Suprapubic skin (tissue), 4 donors: ENCODE measurements around the gene PLA2G4C. TPM values are rescaled to one million over a fixed set of nuclear protein-coding genes. Genes with fewer than 3 reads are reported as not detected.

Experiments used
- DNase-seq, 2 donors: peaks; one replicate each; pipeline ENCODE4 v3.0.0-alpha.2; 2019; ENCODE audit warnings: low spot score in 2 of 2
- H3K27ac ChIP-seq: fragments of 200-600 bp; sonication (generic); one replicate; pipeline ENCODE4 v1.5.1; 2019
- H3K27me3 ChIP-seq: fragments of 200-600 bp; sonication (generic); one replicate; pipeline ENCODE4 v1.5.1; 2019
- H3K36me3 ChIP-seq: fragments of 200-600 bp; sonication (generic); one replicate; pipeline ENCODE4 v1.5.1; 2019
- H3K4me1 ChIP-seq: fragments of 200-600 bp; sonication (generic); one replicate; pipeline ENCODE4 v1.5.1; 2019
- H3K4me3 ChIP-seq: fragments of 200-600 bp; sonication (generic); one replicate; pipeline ENCODE4 v1.5.1; 2019; ENCODE audit warnings: mild to moderate bottlenecking
- H3K9me3 ChIP-seq: fragments of 200-600 bp; sonication (generic); one replicate; pipeline ENCODE4 v1.5.1; 2019
- EP300 ChIP-seq: sonication (generic); formaldehyde crosslinking; IDR thresholded peaks from one replicate; pipeline ENCODE4 v1.6.1; 2017; ENCODE audit warnings: antibody characterized with exemption
- POLR2A ChIP-seq, 2 donors: fragments of 450-650 bp; IDR thresholded peaks; one replicate each; pipeline ENCODE4 v1.6.1; 2017; ENCODE audit warnings: antibody characterized with exemption in 2 of 2, mild to moderate bottlenecking in 2 of 2, moderate library complexity in 2 of 2
- POLR2AphosphoS5 ChIP-seq, 3 donors: sonication (generic); formaldehyde crosslinking; IDR thresholded peaks; one replicate each; pipeline ENCODE4 v1.6.1; 2017; ENCODE audit warnings: antibody characterized with exemption in 3 of 3
- WGBS: methylation state at CpG from one replicate; pipeline ENCODE4 v1.1.5; 2018; 5-methylcytosine and 5-hydroxymethylcytosine counted together
- total RNA-seq, 4 donors: library from RNA; depleted of rRNA; stranded (reverse); fragments of >200 nt; gene quantifications; one replicate each; pipeline ENCODE4 v1.1.0, GENCODE V29; 2016
- TF ChIP-seq, protein P1 (sequence below), 2 donors: fragments of 200-600 bp in 1 of 2; fragments of 450-650 bp in 1 of 2; sonication (generic) in 1 of 2; IDR thresholded peaks; one replicate each; pipeline ENCODE4 v1.5.1; 2016 to 2019; ENCODE audit warnings: antibody characterized with exemption in 2 of 2, mild to moderate bottlenecking in 1 of 2, moderate library complexity in 1 of 2

Gene PLA2G4C
- total RNA-seq, 4 donors from 2014 or later = 1.4 to 9.1 (median 5.7) TPM

DNA sequence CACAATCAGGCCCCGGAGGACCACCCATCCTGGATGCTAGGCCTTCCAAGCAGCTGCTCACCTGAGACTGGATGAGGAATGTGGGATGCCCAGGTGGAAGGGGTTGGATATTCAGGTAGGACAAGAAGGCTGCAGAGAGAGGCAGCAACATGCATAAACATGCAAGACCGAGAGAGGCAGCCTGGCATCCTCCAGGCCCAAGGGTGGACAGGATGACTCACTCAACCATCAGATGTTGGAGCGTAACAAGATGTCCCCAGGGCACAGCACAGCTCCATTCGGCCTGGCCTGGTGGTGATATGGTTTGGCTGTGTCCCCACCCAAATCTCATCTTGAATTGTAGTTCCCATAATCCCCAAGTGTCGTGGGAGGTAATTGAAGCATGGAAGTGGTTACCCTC lies 56.8 kb downstream of the PLA2G4C start:
- TF ChIP-seq POLR2AphosphoS5 (IDR thresholded peaks at IDR 0.05) (no peak), EP300 (no peak), POLR2A (IDR thresholded peaks at IDR 0.05) (no peak)
- TF ChIP-seq, protein P1, sequence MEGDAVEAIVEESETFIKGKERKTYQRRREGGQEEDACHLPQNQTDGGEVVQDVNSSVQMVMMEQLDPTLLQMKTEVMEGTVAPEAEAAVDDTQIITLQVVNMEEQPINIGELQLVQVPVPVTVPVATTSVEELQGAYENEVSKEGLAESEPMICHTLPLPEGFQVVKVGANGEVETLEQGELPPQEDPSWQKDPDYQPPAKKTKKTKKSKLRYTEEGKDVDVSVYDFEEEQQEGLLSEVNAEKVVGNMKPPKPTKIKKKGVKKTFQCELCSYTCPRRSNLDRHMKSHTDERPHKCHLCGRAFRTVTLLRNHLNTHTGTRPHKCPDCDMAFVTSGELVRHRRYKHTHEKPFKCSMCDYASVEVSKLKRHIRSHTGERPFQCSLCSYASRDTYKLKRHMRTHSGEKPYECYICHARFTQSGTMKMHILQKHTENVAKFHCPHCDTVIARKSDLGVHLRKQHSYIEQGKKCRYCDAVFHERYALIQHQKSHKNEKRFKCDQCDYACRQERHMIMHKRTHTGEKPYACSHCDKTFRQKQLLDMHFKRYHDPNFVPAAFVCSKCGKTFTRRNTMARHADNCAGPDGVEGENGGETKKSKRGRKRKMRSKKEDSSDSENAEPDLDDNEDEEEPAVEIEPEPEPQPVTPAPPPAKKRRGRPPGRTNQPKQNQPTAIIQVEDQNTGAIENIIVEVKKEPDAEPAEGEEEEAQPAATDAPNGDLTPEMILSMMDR (IDR thresholded peaks at IDR 0.05) = no peak
- Histone ChIP-seq H3K4me1 (no peaks in the 10 kb centered on the region), H3K27ac (no peak overlapping the region), H3K27me3 (no peaks in the 10 kb centered on the region), H3K9me3 (no peaks in the 10 kb centered on the region), H3K36me3 (no peaks in the 10 kb centered on the region), H3K4me3 (no peak overlapping the region)
- no peak for DNase-seq
- WGBS = 58% methylated on average over 5 of the region's 5 CpGs

DNA sequence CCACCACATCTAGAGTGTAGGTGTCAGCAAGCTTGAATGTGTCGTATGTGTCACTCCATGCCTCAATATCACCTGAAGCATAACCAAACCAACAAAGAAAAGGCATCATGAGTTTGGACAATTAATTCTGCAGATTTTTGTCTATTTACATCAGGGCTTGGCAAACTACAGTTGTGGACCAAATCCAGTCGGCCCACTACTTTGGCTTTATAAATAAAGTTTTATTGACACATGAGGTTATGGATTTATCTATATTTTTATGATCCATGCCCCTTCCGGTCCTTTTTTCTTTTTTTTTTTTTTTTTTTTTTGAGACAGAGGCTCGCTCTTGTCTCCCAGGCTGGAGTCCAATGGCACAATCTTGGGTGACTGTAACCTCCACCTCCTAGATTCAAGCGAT lies 57.5 kb downstream of the PLA2G4C start:
- Histone ChIP-seq H3K4me3 (no peak overlapping the region), H3K27me3 (no peaks in the 10 kb centered on the region), H3K4me1 (no peaks in the 10 kb centered on the region), H3K27ac (no peak overlapping the region), H3K9me3 (no peaks in the 10 kb centered on the region), H3K36me3 (peaks cover 3% of the 10 kb centered on the region)
- WGBS = 90% methylated on average over 5 of the region's 5 CpGs
- DNase-seq = no peak
- TF ChIP-seq EP300 (no peak), POLR2A (IDR thresholded peaks at IDR 0.05) (no peak), POLR2AphosphoS5 (IDR thresholded peaks at IDR 0.05) (no peak)
- TF ChIP-seq, protein P1 (IDR thresholded peaks at IDR 0.05) = no peak

DNA sequence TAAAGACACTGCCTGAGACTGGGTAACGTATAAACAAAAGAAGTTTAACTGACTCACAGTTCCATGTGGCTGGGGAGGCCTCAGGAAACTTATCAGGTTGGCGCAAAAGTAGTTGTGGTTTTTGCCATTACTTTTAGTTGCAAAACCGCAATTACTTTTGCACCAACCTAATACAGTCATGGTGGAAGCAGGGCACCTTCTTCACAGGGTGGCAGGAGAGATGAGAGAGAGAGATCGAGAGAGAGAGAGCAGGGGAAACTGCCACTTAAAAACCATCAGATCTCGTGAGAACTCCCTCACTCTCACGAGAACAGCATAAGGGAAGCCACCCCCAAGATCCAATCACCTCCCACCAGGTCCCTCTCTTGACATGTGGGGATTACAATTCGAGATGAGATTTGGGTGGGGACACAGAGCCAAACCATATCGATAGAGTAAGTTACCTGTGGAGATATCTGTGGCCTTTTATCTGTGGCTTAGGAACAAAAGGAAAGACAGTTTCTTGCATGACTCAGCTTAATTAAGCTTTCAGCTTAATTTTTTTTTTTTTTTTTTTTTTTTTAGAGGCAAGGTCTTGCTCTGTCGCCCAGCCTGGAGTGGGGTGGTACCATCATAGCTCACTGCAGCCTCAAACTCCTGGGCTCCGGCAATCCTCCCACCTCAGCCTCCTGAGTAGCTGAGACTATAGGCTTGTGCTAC lies 59.1 kb downstream of the PLA2G4C start:
- peaks cover 7% of the 10 kb centered on the region for H3K36me3 ChIP-seq
- WGBS = 90% methylated on average over 10 of the region's 10 CpGs
- TF ChIP-seq, protein P1 (IDR thresholded peaks at IDR 0.05) = no peak
- TF ChIP-seq EP300 = no peak
- TF ChIP-seq POLR2A (IDR thresholded peaks at IDR 0.05) = no peak
- TF ChIP-seq POLR2AphosphoS5 (IDR thresholded peaks at IDR 0.05) = no peak
- no peak overlapping the region for H3K4me3 ChIP-seq
- no peaks in the 10 kb centered on the region for H3K9me3 ChIP-seq
- H3K4me1 ChIP-seq = no peaks in the 10 kb centered on the region
- H3K27me3 ChIP-seq = no peaks in the 10 kb centered on the region
- H3K27ac ChIP-seq = no peak overlapping the region
- DNase-seq = no peak

DNA sequence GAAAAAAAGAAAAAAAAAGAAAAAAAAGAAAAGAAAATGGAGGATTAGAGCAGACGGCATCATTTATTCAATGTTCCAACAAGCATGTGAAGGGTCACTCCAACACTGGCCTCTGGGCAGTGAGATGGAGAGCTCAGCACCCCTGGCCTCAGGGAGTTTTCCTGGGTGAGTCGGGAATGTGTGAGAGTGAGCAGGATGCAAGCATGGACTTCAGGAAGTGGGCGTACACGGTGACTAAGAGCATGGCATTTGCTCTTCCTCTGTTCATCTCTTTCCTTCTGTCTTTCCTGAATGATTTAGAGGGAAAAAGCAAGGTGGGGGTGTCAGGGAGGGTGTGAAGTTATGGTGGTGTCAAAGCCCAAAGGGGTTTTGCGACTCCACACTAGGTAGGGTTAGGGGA lies 66.1 kb downstream of the PLA2G4C start:
- Histone ChIP-seq H3K27ac (no peak overlapping the region), H3K9me3 (no peaks in the 10 kb centered on the region), H3K4me1 (no peaks in the 10 kb centered on the region), H3K36me3 (peaks cover 7% of the 10 kb centered on the region), H3K4me3 (no peak overlapping the region), H3K27me3 (peaks cover 15% of the 10 kb centered on the region)
- DNase-seq = no peak
- WGBS = 80% methylated on average over 5 of the region's 5 CpGs
- TF ChIP-seq EP300 = no peak
- no peak for TF ChIP-seq POLR2AphosphoS5 (IDR thresholded peaks at IDR 0.05)
- TF ChIP-seq POLR2A (IDR thresholded peaks at IDR 0.05) = no peak
- TF ChIP-seq, protein P1 (IDR thresholded peaks at IDR 0.05) = no peak

DNA sequence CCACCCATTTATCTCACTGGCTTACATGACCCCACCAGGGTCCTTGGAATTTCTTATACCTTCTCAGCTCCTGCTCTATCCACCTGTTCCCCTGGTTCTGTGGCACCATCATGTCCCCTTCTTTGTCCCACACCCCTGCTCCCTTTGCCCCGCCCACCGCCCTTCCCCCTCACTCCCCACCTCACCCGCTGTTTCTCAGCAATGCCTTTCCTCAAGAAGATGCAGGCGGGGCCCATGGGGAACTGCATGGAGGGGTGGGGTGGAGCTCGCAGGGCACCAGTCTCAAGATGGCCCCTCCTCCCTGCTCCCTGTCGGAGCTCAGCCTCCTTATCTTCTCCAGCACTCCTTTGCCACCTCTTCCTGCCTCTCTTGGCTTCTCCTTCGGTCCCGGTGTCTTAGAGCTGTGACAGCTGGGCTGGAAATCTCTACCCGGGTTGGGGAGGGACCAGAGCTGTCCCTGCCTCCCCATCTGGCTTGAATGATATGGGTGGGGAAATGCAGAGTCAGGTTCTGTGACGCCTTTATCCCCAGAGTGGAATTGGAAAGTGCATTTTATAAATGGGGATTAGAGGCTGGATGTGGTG lies 66.8 kb downstream of the PLA2G4C start, which contains the start of gene CABP5:
Gene CABP5, minus strand, starts transcription at position 405 of the 584 bp plus-strand sequence. Its CDS starts 157 bp downstream, at position 248.
- Histone ChIP-seq H3K36me3 (peaks cover 7% of the 10 kb centered on the region), H3K4me1 (no peaks in the 10 kb centered on the region), H3K9me3 (no peaks in the 10 kb centered on the region), H3K27me3 (peaks cover 15% of the 10 kb centered on the region), H3K4me3 (no peak within 1 kb of the TSS), H3K27ac (no peak within 1 kb of the TSS)
- 84% methylated on average over 10 of the region's 10 CpGs for WGBS
- DNase-seq = no peak
- TF ChIP-seq, protein P1 (IDR thresholded peaks at IDR 0.05) = no peak
- TF ChIP-seq POLR2A (IDR thresholded peaks at IDR 0.05) (no peak), POLR2AphosphoS5 (IDR thresholded peaks at IDR 0.05) (no peak), EP300 (no peak)
